Endothelial cell of umbilical vein (primary cell): ENCODE measurements around the gene XCL2. TPM values are rescaled to one million over a fixed set of nuclear protein-coding genes. Genes with fewer than 3 reads are reported as not detected.

Experiments
- BruUV-seq: library from RNA; stranded (reverse); fragments of 400-500 nt; replicated peaks from 2 replicates; lab custom pipeline; 2021; lab: Mats Ljungman, UMichigan
- CTCF ChIA-PET: fragments of 300-600, 350-600 bp; sonication (Branson Sonifier 250); formaldehyde crosslinking; loops from one replicate; lab custom pipeline; 2021; ENCODE audit warnings: antibody characterized with exemption, inconsistent platforms; lab: Charles Lee
- POLR2A ChIA-PET: fragments of 300-600, 350-600 bp; sonication (Branson Sonifier 250); formaldehyde crosslinking; loops from one replicate; lab custom pipeline; 2021; ENCODE audit warnings: antibody characterized with exemption, inconsistent platforms; lab: Charles Lee
- DNase-seq: peaks from one replicate; pipeline ENCODE4 v3.0.0-alpha.2; 2011; ENCODE audit warnings: low read depth, low spot score
- FAIRE-seq: peaks from 2 replicates; lab custom pipeline; 2011; peaks lifted over from hg19 to GRCh38; lab: Jason Lieb, UNC
- H2AFZ ChIP-seq: 2 replicates; pipeline ENCODE4 v1.6.0; 2012; ENCODE audit warnings: low read depth, low read length, control low read depth, inconsistent platforms
- H3K27ac ChIP-seq: 2 replicates; pipeline ENCODE4 v1.5.1; 2011; ENCODE audit warnings: low read depth, mild to moderate bottlenecking, control low read depth, low read length, moderate library complexity; ENCODE audit not compliant: insufficient read depth
- H3K27me3 ChIP-seq, 2 experiments: 2 replicates each; pipeline versions ENCODE4 v1.6.0 to v1.6.1; 2011; ENCODE audit warnings: low read length in 2 of 2, mixed read lengths in 1 of 2; ENCODE audit not compliant: control insufficient read depth in 2 of 2, insufficient read depth in 2 of 2
- H3K36me3 ChIP-seq, 2 experiments: 2 replicates in 1 of 2; 3 replicates in 1 of 2; pipeline ENCODE4 v1.5.1; 2011; ENCODE audit warnings: low read length in 2 of 2, mild to moderate bottlenecking in 1 of 2, moderate library complexity in 1 of 2; ENCODE audit not compliant: control insufficient read depth in 2 of 2, insufficient read depth in 2 of 2; ENCODE audit errors: extremely low read depth in 1 of 2
- H3K4me1 ChIP-seq: 3 replicates; pipeline ENCODE4 v1.5.1; 2011; ENCODE audit warnings: mild to moderate bottlenecking, low read length; ENCODE audit not compliant: control insufficient read depth, insufficient read depth; ENCODE audit errors: extremely low read depth
- H3K4me2 ChIP-seq: 2 replicates; pipeline ENCODE4 v1.6.1; 2011; ENCODE audit warnings: low read length, control low read depth, mixed read lengths; ENCODE audit not compliant: insufficient read depth
- H3K4me3 ChIP-seq, 3 experiments: fragments of 200-600 bp in 1 of 3; sonication (generic), shearing (Covaris generic) in 1 of 3; replicated peaks in 1 of 3; 2 replicates each; pipeline ENCODE4 v1.5.1; 2011 to 2016; ENCODE audit warnings: control low read depth in 3 of 3, low read length in 3 of 3, mild to moderate bottlenecking in 2 of 3, inconsistent platforms in 1 of 3, low read depth in 1 of 3, moderate library complexity in 1 of 3; ENCODE audit not compliant: insufficient read depth in 1 of 3
- H3K79me2 ChIP-seq: 2 replicates; pipeline ENCODE4 v1.6.0; 2012; ENCODE audit warnings: low read length, inconsistent platforms; ENCODE audit not compliant: control insufficient read depth, insufficient read depth
- H3K9ac ChIP-seq: replicated peaks from 2 replicates; pipeline ENCODE3; 2011; ENCODE audit warnings: low read length, control low read depth; ENCODE audit not compliant: insufficient read depth; ENCODE audit errors: extremely low read depth
- H3K9me1 ChIP-seq: replicated peaks from 3 replicates; pipeline ENCODE4 v1.6.0; 2011; ENCODE audit warnings: mild to moderate bottlenecking, low read length; ENCODE audit not compliant: control insufficient read depth, insufficient read depth; ENCODE audit errors: extremely low read depth
- H3K9me3 ChIP-seq: replicated peaks from 2 replicates; pipeline ENCODE4 v1.5.1; 2012; ENCODE audit warnings: low read length, inconsistent platforms; ENCODE audit not compliant: control insufficient read depth, insufficient read depth
- H4K20me1 ChIP-seq: replicated peaks from 2 replicates; pipeline ENCODE3; 2011; ENCODE audit warnings: mild to moderate bottlenecking, low read length; ENCODE audit not compliant: control insufficient read depth, insufficient read depth; ENCODE audit errors: extremely low read depth
- CTCF ChIP-seq, 2 donors: IDR thresholded peaks; 1 replicate in 1 of 2; 2 replicates in 1 of 2; pipeline ENCODE4 v1.5.1; 2011; ENCODE audit warnings: low read length in 2 of 2, mild to moderate bottlenecking in 2 of 2, moderate library complexity in 2 of 2, control low read depth in 1 of 2, inconsistent platforms in 1 of 2, low read depth in 1 of 2; ENCODE audit not compliant: insufficient read depth in 1 of 2; ENCODE audit errors: extremely low read depth in 1 of 2
- EZH2 ChIP-seq: IDR thresholded peaks from 2 replicates; pipeline ENCODE4 v1.6.1; 2012; ENCODE audit warnings: borderline replicate concordance, low read depth, mild to moderate bottlenecking, moderate library complexity, low read length, inconsistent platforms; ENCODE audit not compliant: severe bottlenecking
- FOS ChIP-seq: IDR thresholded peaks from 2 replicates; pipeline ENCODE4 v1.6.1; 2011; ENCODE audit warnings: mild to moderate bottlenecking, low read length, moderate library complexity, borderline replicate concordance; ENCODE audit not compliant: insufficient read depth
- GATA2 ChIP-seq: IDR thresholded peaks from 2 replicates; pipeline ENCODE4 v1.7.0; 2011; ENCODE audit warnings: low read depth, mild to moderate bottlenecking, moderate library complexity, mixed read lengths, low read length; ENCODE audit not compliant: insufficient read length, insufficient read depth
- JUN ChIP-seq: IDR thresholded peaks from 2 replicates; pipeline ENCODE4 v1.6.1; 2011; ENCODE audit warnings: borderline replicate concordance, low read depth; ENCODE audit not compliant: insufficient read length, insufficient read depth
- MAX ChIP-seq: IDR thresholded peaks from 2 replicates; pipeline ENCODE4 v1.6.1; 2011; ENCODE audit not compliant: insufficient read depth, insufficient read length
- MYC ChIP-seq: IDR thresholded peaks from one replicate; pipeline ENCODE4 v1.6.1; 2011; ENCODE audit warnings: mild to moderate bottlenecking, low read depth, low read length
- POLR2A ChIP-seq: IDR thresholded peaks from 2 replicates; pipeline ENCODE4 v1.6.1; 2012; ENCODE audit warnings: low read depth, mild to moderate bottlenecking, control low read depth, low read length
- POLR2AphosphoS5 ChIP-seq: IDR thresholded peaks from 2 replicates; pipeline ENCODE4 v1.6.1; 2012; ENCODE audit warnings: low read depth, mild to moderate bottlenecking, control low read depth, low read length, moderate library complexity; ENCODE audit not compliant: insufficient read depth
- dilution Hi-C: fragments of 300-500 bp; cut with MboI; formaldehyde crosslinking; loops from one replicate; pipeline ENCODE4 v1.15.0; 2019; ENCODE audit warnings: low sequenced_read_pairs; ENCODE audit not compliant: extremely low pct_ligation_motif_present
- intact Hi-C: fragments of 100-400 bp; cut with micrococcal nuclease; formaldehyde crosslinking; loops from one replicate; pipeline ENCODE4 v1.10.0; 2022
- polyA plus RNA-seq, 4 experiments: library from polyadenylated mRNA; depleted of rRNA in 3 of 4; stranded (reverse) in 3 of 4; unstranded in 1 of 4; fragments of >200 nt; gene quantifications; 2 replicates each; pipeline versions ENCODE4 v1.2.1 to v1.2.3, GENCODE V29; 2011 to 2012; ENCODE audit warnings: missing spikeins in 1 of 4
- total RNA-seq: library from RNA; stranded (reverse); gene quantifications from 2 replicates; pipeline ENCODE4 v1.2.3, GENCODE V29; 2021

XCL2 gene
- total and polyA plus RNA-seq, 2 donors (not counting 3 experiments of a cell fraction or from before 2014, with no cell fraction given), result not detected

GRCh38 chr1:168520832-168521231, 23.0 kb downstream of the XCL2 start:
- Histone ChIP-seq H3K79me2 (no peaks in the 10 kb centered on the region), H3K9ac (no peak overlapping the region), H3K4me1 (no peaks in the 10 kb centered on the region), H4K20me1 (no peaks in the 10 kb centered on the region), H3K27me3 (no peaks in the 10 kb centered on the region), H3K4me2 (no peak overlapping the region), H3K4me3 (no peak overlapping the region), H3K27ac (no peak overlapping the region), H3K36me3 (no peaks in the 10 kb centered on the region), H3K9me1 (no peaks in the 10 kb centered on the region), H3K9me3 (no peaks in the 10 kb centered on the region), H2AFZ (no peak overlapping the region)
- BruUV-seq, result no TSS peak
- dilution Hi-C loops (no loop called here), intact Hi-C loops (no loop called here)
- POLR2A ChIA-PET, result no interaction called here
- TF ChIP-seq POLR2AphosphoS5, result no peak
- TF ChIP-seq POLR2A, result no peak
- no peak for TF ChIP-seq JUN
- no peak for TF ChIP-seq CTCF (IDR thresholded peaks at IDR 0.05; ENCODE audit: extremely low read depth in 1 of 2, insufficient read depth in 1 of 2, low read depth in 1 of 2, low read length in 2 of 2)
- TF ChIP-seq GATA2, result no peak
- no peak for TF ChIP-seq EZH2
- no peak for TF ChIP-seq FOS
- TF ChIP-seq MYC, result no peak
- no peak for TF ChIP-seq MAX
- CTCF ChIA-PET, result no interaction called here
- no peak for DNase-seq
- no peak for FAIRE-seq
